Neural progenitor cell (in vitro differentiated cells): Measurements from ENCODE around the gene KRT1. TPM values are rescaled to one million over a fixed set of nuclear protein-coding genes. Genes with fewer than 3 reads are reported as not detected.
A peak's percentile ranks its signal among the peaks of the same experiment; 100 is the strongest.

Experiments used
- DNase-seq: peaks from one replicate; pipeline ENCODE4 v3.0.0-alpha.2; 2016; ENCODE audit warnings: low spot score
- H2AFZ ChIP-seq: fragments of 200-600 bp; sonication (generic); replicated peaks from 2 replicates; pipeline ENCODE4 v1.6.1; 2016; ENCODE audit warnings: antibody characterized with exemption
- H3F3A ChIP-seq: fragments of 200-600 bp; sonication (generic); 2 replicates; pipeline ENCODE4 v1.6.1; 2016; ENCODE audit warnings: antibody characterized with exemption, low read depth
- H3K27ac ChIP-seq: fragments of 200-600 bp; sonication (generic); 2 replicates; pipeline ENCODE4 v1.5.1; 2016; ENCODE audit warnings: mild to moderate bottlenecking
- H3K27me3 ChIP-seq: fragments of 200-600 bp; sonication (generic); 2 replicates; pipeline ENCODE4 v1.6.1; 2016; ENCODE audit warnings: mild to moderate bottlenecking, moderate library complexity
- H3K36me3 ChIP-seq: fragments of 200-600 bp; sonication (generic); 2 replicates; pipeline ENCODE4 v1.5.1; 2016
- H3K4me1 ChIP-seq: fragments of 200-600 bp; sonication (generic); 2 replicates; pipeline ENCODE4 v1.6.1; 2016; ENCODE audit warnings: mixed run types
- H3K4me2 ChIP-seq: fragments of 200-600 bp; sonication (generic); 2 replicates; pipeline ENCODE4 v1.6.1; 2016
- H3K4me3 ChIP-seq: fragments of 200-600 bp; sonication (generic); 2 replicates; pipeline ENCODE4 v1.5.1; 2016
- H3K79me2 ChIP-seq: fragments of 200-600 bp; sonication (generic); 2 replicates; pipeline ENCODE4 v1.6.1; 2016; ENCODE audit warnings: low read depth
- H3K9ac ChIP-seq: fragments of 200-600 bp; sonication (generic); 2 replicates; pipeline ENCODE4 v1.6.1; 2016
- H3K9me3 ChIP-seq: fragments of 200-600 bp; sonication (generic); 2 replicates; pipeline ENCODE4 v1.5.1; 2016; ENCODE audit warnings: low read depth
- H4K20me1 ChIP-seq: fragments of 200-600 bp; sonication (generic); 2 replicates; pipeline ENCODE4 v1.6.1; 2016; ENCODE audit warnings: low read depth
- H3K27ac Mint-ChIP-seq: 3 replicates; pipeline ENCODE4 v1.8.0; 2021; ENCODE audit warnings: mixed read lengths
- H3K27me3 Mint-ChIP-seq: 2 replicates; pipeline ENCODE4 v1.8.0; 2022; ENCODE audit warnings: low read depth, mild to moderate bottlenecking, inconsistent platforms, moderate library complexity, mixed read lengths; ENCODE audit not compliant: insufficient read depth
- H3K36me3 Mint-ChIP-seq: 3 replicates; pipeline ENCODE4 v1.8.0; 2021; ENCODE audit warnings: mixed read lengths
- H3K4me1 Mint-ChIP-seq: 3 replicates; pipeline ENCODE4 v1.8.0; 2021; ENCODE audit warnings: mixed read lengths
- H3K4me3 Mint-ChIP-seq: 3 replicates; pipeline ENCODE4 v1.8.0; 2021; ENCODE audit warnings: mild to moderate bottlenecking, moderate library complexity, mixed read lengths
- H3K9me3 Mint-ChIP-seq: 3 replicates; pipeline ENCODE4 v1.8.0; 2020; ENCODE audit warnings: mixed read lengths
- EZH2 ChIP-seq: fragments of 200-600 bp; sonication (generic); IDR thresholded peaks from 2 replicates; pipeline ENCODE4 v1.6.1; 2017; ENCODE audit warnings: antibody characterized with exemption, mild to moderate bottlenecking, moderate library complexity
- EZH2phosphoT487 ChIP-seq: fragments of 200-600 bp; sonication (generic); IDR thresholded peaks from 2 replicates; pipeline ENCODE4 v1.6.1; 2017; ENCODE audit warnings: antibody characterized with exemption
- total RNA-seq: library from RNA; depleted of rRNA; stranded (reverse); fragments of >200 nt; gene quantifications from 2 replicates; pipeline ENCODE4 v1.2.3, GENCODE V29; 2015; ENCODE audit warnings: low replicate concordance
- TF ChIP-seq, protein P1 (sequence below): fragments of 200-600 bp; sonication (generic); IDR thresholded peaks from 2 replicates; pipeline ENCODE4 v1.5.1; 2017; ENCODE audit warnings: antibody characterized with exemption, mild to moderate bottlenecking

Gene KRT1
- total RNA-seq, 1 donor from 2014 or later = not detected

DNA sequence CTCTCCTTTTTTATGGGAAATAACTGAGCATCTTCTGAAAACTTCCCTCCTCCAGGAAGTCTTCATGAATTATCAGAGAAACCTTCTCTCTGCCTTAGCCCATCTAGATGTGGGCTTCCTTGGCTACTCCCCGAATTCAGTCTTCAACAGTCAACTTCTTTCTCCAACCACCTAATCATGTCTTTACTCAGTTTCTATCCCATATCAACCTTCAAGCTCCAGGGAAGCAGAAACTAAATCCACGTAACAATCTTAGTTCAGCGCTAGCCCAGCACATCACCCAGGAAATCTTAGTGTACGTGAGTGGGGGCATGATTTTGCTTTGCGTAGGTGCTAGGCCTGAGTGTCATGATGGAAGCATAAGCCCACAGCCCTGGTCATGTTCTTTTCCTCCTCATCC is 35.9 kb upstream of the KRT1 start:
- Mint-ChIP-seq H3K36me3 (no peaks in the 10 kb centered on the region), H3K4me1 (peaks cover 8% of the 10 kb centered on the region), H3K4me3 (no peak overlapping the region), H3K27ac (no peak overlapping the region), H3K27me3 (peaks cover 29% of the 10 kb centered on the region), H3K9me3 (no peaks in the 10 kb centered on the region)
- no peak for DNase-seq
- H3K4me3 ChIP-seq = no peak overlapping the region
- no peaks in the 10 kb centered on the region for H4K20me1 ChIP-seq
- no peak for TF ChIP-seq EZH2phosphoT487
- TF ChIP-seq, protein P1, sequence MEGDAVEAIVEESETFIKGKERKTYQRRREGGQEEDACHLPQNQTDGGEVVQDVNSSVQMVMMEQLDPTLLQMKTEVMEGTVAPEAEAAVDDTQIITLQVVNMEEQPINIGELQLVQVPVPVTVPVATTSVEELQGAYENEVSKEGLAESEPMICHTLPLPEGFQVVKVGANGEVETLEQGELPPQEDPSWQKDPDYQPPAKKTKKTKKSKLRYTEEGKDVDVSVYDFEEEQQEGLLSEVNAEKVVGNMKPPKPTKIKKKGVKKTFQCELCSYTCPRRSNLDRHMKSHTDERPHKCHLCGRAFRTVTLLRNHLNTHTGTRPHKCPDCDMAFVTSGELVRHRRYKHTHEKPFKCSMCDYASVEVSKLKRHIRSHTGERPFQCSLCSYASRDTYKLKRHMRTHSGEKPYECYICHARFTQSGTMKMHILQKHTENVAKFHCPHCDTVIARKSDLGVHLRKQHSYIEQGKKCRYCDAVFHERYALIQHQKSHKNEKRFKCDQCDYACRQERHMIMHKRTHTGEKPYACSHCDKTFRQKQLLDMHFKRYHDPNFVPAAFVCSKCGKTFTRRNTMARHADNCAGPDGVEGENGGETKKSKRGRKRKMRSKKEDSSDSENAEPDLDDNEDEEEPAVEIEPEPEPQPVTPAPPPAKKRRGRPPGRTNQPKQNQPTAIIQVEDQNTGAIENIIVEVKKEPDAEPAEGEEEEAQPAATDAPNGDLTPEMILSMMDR = no peak
- no peak for TF ChIP-seq EZH2
- no peaks in the 10 kb centered on the region for H3K79me2 ChIP-seq
- no peak overlapping the region for H2AFZ ChIP-seq
- no peaks in the 10 kb centered on the region for H3K36me3 ChIP-seq
- no peak overlapping the region for H3K27ac ChIP-seq
- peaks cover 62% of the 10 kb centered on the region for H3K27me3 ChIP-seq
- H3F3A ChIP-seq = peaks cover 6% of the 10 kb centered on the region
- H3K9me3 ChIP-seq = no peaks in the 10 kb centered on the region
- no peaks in the 10 kb centered on the region for H3K4me1 ChIP-seq
- H3K9ac ChIP-seq = no peak overlapping the region
- H3K4me2 ChIP-seq = no peak overlapping the region

GRCh38 chr12:52715416-52715815 is 35.2 kb upstream of the KRT1 start:
- H3K9ac ChIP-seq = no peak overlapping the region
- no peak overlapping the region for H2AFZ ChIP-seq
- H3K79me2 ChIP-seq = no peaks in the 10 kb centered on the region
- H3K4me3 ChIP-seq = no peak overlapping the region
- TF ChIP-seq, protein P1 = peak; percentile 44
- TF ChIP-seq EZH2phosphoT487 = no peak
- no peaks in the 10 kb centered on the region for H4K20me1 ChIP-seq
- Mint-ChIP-seq H3K27me3 (peaks cover 29% of the 10 kb centered on the region), H3K27ac (no peak overlapping the region), H3K4me1 (peaks cover 8% of the 10 kb centered on the region), H3K9me3 (no peaks in the 10 kb centered on the region), H3K4me3 (peak overlapping the region; percentile 77), H3K36me3 (no peaks in the 10 kb centered on the region)
- no peaks in the 10 kb centered on the region for H3K9me3 ChIP-seq
- no peak overlapping the region for H3K27ac ChIP-seq
- DNase-seq = peak; percentile 42
- H3F3A ChIP-seq = peaks cover 6% of the 10 kb centered on the region
- peaks cover 62% of the 10 kb centered on the region for H3K27me3 ChIP-seq
- no peaks in the 10 kb centered on the region for H3K36me3 ChIP-seq
- H3K4me1 ChIP-seq = no peaks in the 10 kb centered on the region
- no peak overlapping the region for H3K4me2 ChIP-seq

DNA sequence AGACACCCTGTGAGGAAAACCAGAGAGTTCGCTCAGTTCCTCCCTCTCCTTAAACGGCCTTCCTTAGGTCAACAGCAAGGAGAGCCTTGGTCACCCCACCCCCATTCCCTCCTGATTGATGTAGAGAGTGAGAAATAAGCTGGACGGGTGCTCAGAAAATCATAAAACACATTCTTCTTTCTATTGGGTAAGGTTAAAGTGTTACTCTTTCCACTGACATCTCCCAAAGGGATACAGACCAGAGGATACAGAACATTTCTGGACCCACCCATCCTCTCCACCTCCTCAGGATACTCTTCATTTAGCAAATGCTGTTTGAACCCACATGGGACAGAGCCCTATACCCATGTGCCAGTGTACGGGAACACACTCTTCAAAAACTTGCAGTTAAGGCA is 34.7 kb upstream of the KRT1 start:
- H3K9me3 ChIP-seq = no peaks in the 10 kb centered on the region
- no peaks in the 10 kb centered on the region for H3K36me3 ChIP-seq
- no peak for DNase-seq
- H3K4me2 ChIP-seq = no peak overlapping the region
- no peaks in the 10 kb centered on the region for H3K4me1 ChIP-seq
- no peak overlapping the region for H3K27ac Mint-ChIP-seq
- no peak overlapping the region for H2AFZ ChIP-seq
- no peaks in the 10 kb centered on the region for H3K9me3 Mint-ChIP-seq
- peaks cover 27% of the 10 kb centered on the region for H3K27me3 Mint-ChIP-seq
- peak overlapping the region; percentile 77 for H3K4me3 Mint-ChIP-seq
- H3K9ac ChIP-seq = no peak overlapping the region
- H3K79me2 ChIP-seq = no peaks in the 10 kb centered on the region
- no peaks in the 10 kb centered on the region for H4K20me1 ChIP-seq
- H3K36me3 Mint-ChIP-seq = no peaks in the 10 kb centered on the region
- no peak overlapping the region for H3K27ac ChIP-seq
- TF ChIP-seq, protein P1 = no peak
- TF ChIP-seq EZH2 (no peak), EZH2phosphoT487 (no peak)
- peaks cover 6% of the 10 kb centered on the region for H3F3A ChIP-seq
- H3K4me1 Mint-ChIP-seq = peaks cover 8% of the 10 kb centered on the region
- peaks cover 62% of the 10 kb centered on the region for H3K27me3 ChIP-seq
- no peak overlapping the region for H3K4me3 ChIP-seq
